Small intestine (tissue), 16 donors: ENCODE results near the gene ASL. TPM values are rescaled to one million over a fixed set of nuclear protein-coding genes. Genes with fewer than 3 reads are reported as not detected.
A peak's percentile ranks its signal among the peaks of the same experiment; 100 is the strongest.
"Not testable (repeated sequence)": the region's sequence is repeated elsewhere in the genome, so short reads cannot be mapped to it uniquely, and the experiment has no call there.

Experiments used
- DNase-seq, 2 donors: peaks; one replicate each; pipeline versions ENCODE4 v3.0.0 to v3.0.0-alpha.2; 2013
- FAIRE-seq: peaks from 2 replicates; lab custom pipeline; 2012; peaks lifted over from hg19 to GRCh38; lab: Jason Lieb, UNC
- H3K27ac ChIP-seq, 3 donors: one replicate each; pipeline ENCODE4 v1.5.1; 2013; ENCODE audit warnings: low read length in 2 of 3, mild to moderate bottlenecking in 2 of 3, control low read depth in 1 of 3, inconsistent platforms in 1 of 3, low read depth in 1 of 3, moderate library complexity in 1 of 3
- H3K27me3 ChIP-seq, 3 donors: one replicate each; pipeline ENCODE4 v1.6.1; 2013; ENCODE audit warnings: low read length in 3 of 3, inconsistent platforms in 1 of 3; ENCODE audit not compliant: control insufficient read depth in 3 of 3, insufficient read depth in 3 of 3
- H3K36me3 ChIP-seq, 3 donors: one replicate each; pipeline ENCODE4 v1.6.1; 2013; ENCODE audit warnings: low read length in 3 of 3, inconsistent platforms in 1 of 3, low read depth in 1 of 3, mild to moderate bottlenecking in 1 of 3, moderate library complexity in 1 of 3; ENCODE audit not compliant: control insufficient read depth in 3 of 3, insufficient read depth in 2 of 3
- H3K4me1 ChIP-seq, 3 donors: one replicate each; pipeline ENCODE4 v1.6.1; 2013; ENCODE audit warnings: low read length in 2 of 3, inconsistent platforms in 1 of 3, low read depth in 1 of 3, mild to moderate bottlenecking in 1 of 3, moderate library complexity in 1 of 3; ENCODE audit not compliant: control insufficient read depth in 3 of 3, insufficient read depth in 2 of 3
- H3K4me3 ChIP-seq, 3 donors: one replicate each; pipeline ENCODE4 v1.5.1; 2013; ENCODE audit warnings: low read length in 3 of 3, control low read depth in 1 of 3, inconsistent platforms in 1 of 3, low read depth in 1 of 3, mild to moderate bottlenecking in 1 of 3, moderate library complexity in 1 of 3
- H3K9me3 ChIP-seq, 2 donors: one replicate each; pipeline ENCODE4 v1.6.1; 2013; ENCODE audit warnings: low read depth in 1 of 2, low read length in 1 of 2; ENCODE audit not compliant: control insufficient read depth in 2 of 2, insufficient read depth in 1 of 2
- WGBS, 3 donors: extraction: QIAGEN DNeasy Blood & Tissue Kit; methylation state at CpG; one replicate each; pipeline ENCODE4 v1.1.7; 2013; 5-methylcytosine and 5-hydroxymethylcytosine counted together
- long read RNA-seq, 10 donors: transcript quantifications; one replicate each; lab custom pipeline, GENCODE V29; 2026
- polyA plus RNA-seq, 4 donors: library from polyadenylated mRNA; stranded (reverse) in 3 of 4; unstranded in 1 of 4; fragments of 200-250 nt in 3 of 4; fragments of 120-200 nt in 1 of 4; gene quantifications; one replicate each; pipeline versions ENCODE4 v1.2.1 to v1.2.3, GENCODE V29; 2013
- donor health status: healthy with polysubstance abuse.
- donor health status: control.
- donor health status: control.
- donor health status: Bipolar disorder and iron deficiency.
- donor health status: healthy.

The ASL gene
- polyA plus RNA-seq = 100 to 1,000 TPM; 115 to 158 (median 148) TPM
- long read RNA-seq, donor 1, transcript ASL-205 (16 exons, 1,622 nt) = major isoform, 23 of 82 reads
- long read RNA-seq, donor 1, transcript ASL-201 (17 exons, 2,143 nt) = minor isoform, 21 of 82 reads
- long read RNA-seq, donor 1, partial matches to known transcripts = 31 of 82 reads
- long read RNA-seq, donor 1, other reads (novel, unspliced or antisense) = 0 of 82 reads
- long read RNA-seq, donor 2, transcript ASL-201 (17 exons, 2,143 nt) = major isoform, 5 of 7 reads
- long read RNA-seq, donor 2, partial matches to known transcripts = 0 of 7 reads
- long read RNA-seq, donor 2, other reads (novel, unspliced or antisense) = 0 of 7 reads
- long read RNA-seq, donor 3, partial matches to known transcripts = 27 of 29 reads
- long read RNA-seq, donor 3, other reads (novel, unspliced or antisense) = 0 of 29 reads
- long read RNA-seq, donor 4, partial matches to known transcripts = 0 of 3 reads
- long read RNA-seq, donor 4, other reads (novel, unspliced or antisense) = 0 of 3 reads
- long read RNA-seq, donor 5, partial matches to known transcripts = 23 of 29 reads
- long read RNA-seq, donor 5, other reads (novel, unspliced or antisense) = 0 of 29 reads
- long read RNA-seq, donor 6, transcript ASL-201 (17 exons, 2,143 nt) = major isoform, 6 of 29 reads
- long read RNA-seq, donor 6, partial matches to known transcripts = 22 of 29 reads
- long read RNA-seq, donor 6, other reads (novel, unspliced or antisense) = 0 of 29 reads
- long read RNA-seq, donor 7, partial matches to known transcripts = 0 of 1 reads
- long read RNA-seq, donor 7, other reads (novel, unspliced or antisense) = 0 of 1 reads
- long read RNA-seq, donor 8, partial matches to known transcripts = 0 of 1 reads
- long read RNA-seq, donor 8, other reads (novel, unspliced or antisense) = 0 of 1 reads
- long read RNA-seq, donor 9, partial matches to known transcripts = 0 of 4 reads
- long read RNA-seq, donor 9, other reads (novel, unspliced or antisense) = 0 of 4 reads
- long read RNA-seq, donor 10, transcript ASL-205 (16 exons, 1,622 nt) = minor isoform, 7 of 32 reads
- long read RNA-seq, donor 10, transcript ASL-201 (17 exons, 2,143 nt) = major isoform, 16 of 32 reads
- long read RNA-seq, donor 10, partial matches to known transcripts = 9 of 32 reads
- long read RNA-seq, donor 10, other reads (novel, unspliced or antisense) = 0 of 32 reads

- peaks cover 0 to 9% (median 0%) of the 10 kb centered on the region in 3 donors for H3K4me1 ChIP-seq
- DNase-seq (peak; percentile 94 to 97), FAIRE-seq (no peak)
- H3K27ac ChIP-seq = peak within 1 kb of the TSS; percentile 76 to 93 (median 89)
- no peaks in the 10 kb centered on the region for H3K27me3 ChIP-seq
- H3K9me3 ChIP-seq = no peaks in the 10 kb centered on the region
- peaks cover 0 to 33% (median 6%) of the 10 kb centered on the region in 3 donors for H3K36me3 ChIP-seq
- 1% methylated on average over 33 to 67 of the region's 67 CpGs for WGBS, 3 donors
- H3K4me3 ChIP-seq = peak within 1 kb of the TSS; percentile 74 to 77 (median 74)
These were observed at the start of gene ASL for GRCh38 chr7:66075590-66076461. ASL (plus strand) TSS chr7:66075819; CDS start chr7:66076082, 263 bp downstream.

DNA sequence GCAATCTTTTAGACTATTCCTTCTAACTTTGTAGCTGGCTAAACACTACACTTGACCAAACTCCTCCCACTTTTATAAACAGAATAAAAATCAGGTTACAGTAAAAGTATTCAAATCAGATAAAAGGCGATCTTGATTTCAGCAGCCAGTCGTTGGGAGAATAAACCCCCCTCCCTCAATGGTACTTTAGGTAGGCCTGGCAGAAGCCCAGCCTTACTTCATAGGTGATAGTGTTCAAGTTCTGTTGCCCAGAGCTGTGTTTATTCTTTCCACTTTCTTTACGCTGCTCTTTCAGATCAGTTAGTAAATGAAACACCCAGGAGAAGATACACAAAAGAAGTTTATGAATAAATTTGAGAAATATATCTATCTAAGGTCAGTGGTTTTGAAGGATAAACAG lies 47.3 kb upstream of the ASL start:
- not testable (repeated sequence) for H3K4me3 ChIP-seq, H3K4me1 ChIP-seq, H3K27ac ChIP-seq, FAIRE-seq, H3K9me3 ChIP-seq, H3K27me3 ChIP-seq, H3K36me3 ChIP-seq, DNase-seq
- 50 to 60% (median 56%) methylated on average over 3 of the region's 3 CpGs for WGBS, 3 donors

GRCh38 chr7:66033471-66034385 lies 41.9 kb upstream of the ASL start:
- FAIRE-seq = no peak
- H3K36me3 ChIP-seq = peaks cover 0 to 2% (median 0%) of the 10 kb centered on the region in 3 donors
- no peaks in the 10 kb centered on the region for H3K27me3 ChIP-seq
- H3K4me1 ChIP-seq = no peaks in the 10 kb centered on the region
- no peak for DNase-seq
- 79 to 88% (median 80%) methylated on average over 7 of the region's 7 CpGs for WGBS, 3 donors
- H3K4me3 ChIP-seq = no peak overlapping the region
- H3K9me3 ChIP-seq = no peaks in the 10 kb centered on the region
- no peak overlapping the region for H3K27ac ChIP-seq

- not testable (repeated sequence) for FAIRE-seq, H3K9me3 ChIP-seq, H3K36me3 ChIP-seq, H3K27ac ChIP-seq, H3K27me3 ChIP-seq, H3K4me1 ChIP-seq, DNase-seq, H3K4me3 ChIP-seq
- 5 to 19% (median 7%) methylated on average over 1 of the region's 1 CpG for WGBS, 3 donors
These were observed 41.1 kb upstream of the ASL start for GRCh38 chr7:66034436-66035010.

GRCh38 chr7:66036382-66036781 lies 39.2 kb upstream of the ASL start:
- WGBS, 3 donors = 72 to 86% (median 79%) methylated on average over 3 of the region's 3 CpGs
- peaks cover 0 to 2% (median 0%) of the 10 kb centered on the region in 3 donors for H3K36me3 ChIP-seq
- H3K4me3 ChIP-seq = no peak overlapping the region
- no peaks in the 10 kb centered on the region for H3K9me3 ChIP-seq
- H3K4me1 ChIP-seq = no peaks in the 10 kb centered on the region
- DNase-seq (no peak), FAIRE-seq (no peak)
- H3K27ac ChIP-seq = no peak overlapping the region
- no peaks in the 10 kb centered on the region for H3K27me3 ChIP-seq

- DNase-seq (no peak), FAIRE-seq (no peak)
- no peak overlapping the region for H3K27ac ChIP-seq
- peaks cover 0 to 2% (median 0%) of the 10 kb centered on the region in 3 donors for H3K36me3 ChIP-seq
- no peak overlapping the region for H3K4me3 ChIP-seq
- H3K27me3 ChIP-seq = no peaks in the 10 kb centered on the region
- WGBS, 3 donors = 81 to 92% (median 86%) methylated on average over 7 of the region's 7 CpGs
- no peaks in the 10 kb centered on the region for H3K4me1 ChIP-seq
- no peaks in the 10 kb centered on the region for H3K9me3 ChIP-seq
These were observed 38.8 kb upstream of the ASL start for GRCh38 chr7:66036788-66037187.
